Measurements from ENCODE around the gene AGXT2. TPM values are rescaled to one million over a fixed set of nuclear protein-coding genes. Genes with fewer than 3 reads are reported as not detected.

The AGXT2 gene
- total RNA-seq (not detected), polyA plus RNA-seq (not detected)
- long read RNA-seq, donor 1: 0 reads
- long read RNA-seq, donor 2: 0 reads
- long read RNA-seq, donor 3: 0 reads
- long read RNA-seq, donor 4: 0 reads

DNA sequence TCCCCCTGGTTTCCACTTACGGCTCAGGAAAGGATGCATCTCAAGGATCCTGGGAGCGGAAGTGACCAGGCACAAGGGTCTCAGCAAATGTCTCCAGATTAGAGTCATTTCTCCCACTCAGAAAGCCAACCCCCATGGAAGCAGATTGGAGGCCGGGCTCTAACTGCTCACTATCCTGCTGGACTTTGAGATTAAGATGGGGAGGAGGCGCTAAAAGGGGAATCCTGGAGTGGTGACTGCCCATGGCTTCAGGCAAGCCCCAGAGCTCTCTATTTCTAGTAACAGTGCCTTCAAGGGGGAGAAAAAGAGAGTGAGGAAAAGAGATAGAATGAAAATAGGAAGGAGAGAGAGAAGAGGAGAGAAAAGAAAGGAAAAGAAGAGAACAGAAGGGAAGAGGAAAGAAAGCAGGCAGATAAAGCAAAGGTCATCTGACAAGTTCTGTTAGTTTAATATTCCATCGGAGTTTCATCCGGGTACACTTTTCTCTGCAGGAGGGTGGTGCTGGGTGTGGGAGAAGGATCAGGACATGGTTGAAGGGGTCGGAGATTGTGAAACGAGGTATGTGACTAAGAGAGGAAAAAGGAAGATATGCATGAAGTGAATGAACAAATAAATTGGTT lies at the start of gene AGXT2:
TSS of gene AGXT2 (minus strand) at position 165 of the 620 bp plus-strand sequence. CDS start at position 108, 57 bp downstream.
- H3K4me3 ChIP-seq (ENCODE audit: low read length): no peak within 1 kb of the TSS
- no peaks in the 10 kb centered on the region for H3K9me3 ChIP-seq (ENCODE audit: control insufficient read depth, low read length)
- no peak for ATAC-seq
- no peaks in the 10 kb centered on the region for H3K4me1 ChIP-seq (ENCODE audit: control insufficient read depth, insufficient read depth, low read length)
- H3K27ac ChIP-seq (ENCODE audit: low read length): no peak within 1 kb of the TSS
- intact Hi-C loops (cut with DNase I): no loop called here
- H3K27me3 ChIP-seq (ENCODE audit: control insufficient read depth, insufficient read depth): no peaks in the 10 kb centered on the region
- no peak for DNase-seq
- WGBS: 73% methylated on average over 8 of the region's 8 CpGs

- Histone ChIP-seq H3K27ac (ENCODE audit: low read length) (no peak overlapping the region), H3K9me3 (ENCODE audit: control insufficient read depth, low read length) (peaks cover 2% of the 10 kb centered on the region), H3K4me3 (ENCODE audit: low read length) (no peak overlapping the region), H3K4me1 (ENCODE audit: control insufficient read depth, insufficient read depth, low read length) (no peaks in the 10 kb centered on the region), H3K27me3 (ENCODE audit: control insufficient read depth, insufficient read depth) (no peaks in the 10 kb centered on the region)
- intact Hi-C loops (cut with DNase I): loop anchor here in 2 of 4 donors (10.0 kb wide), 1 partner anchor 98 kb away; no protein-coding TSS in a partner anchor
- DNase-seq (no peak), ATAC-seq (no peak)
- 77% methylated on average over 1 of the region's 1 CpG for WGBS
Measured at GRCh38 chr5:35096932-35097331, 49.2 kb upstream of the AGXT2 start.

DNA sequence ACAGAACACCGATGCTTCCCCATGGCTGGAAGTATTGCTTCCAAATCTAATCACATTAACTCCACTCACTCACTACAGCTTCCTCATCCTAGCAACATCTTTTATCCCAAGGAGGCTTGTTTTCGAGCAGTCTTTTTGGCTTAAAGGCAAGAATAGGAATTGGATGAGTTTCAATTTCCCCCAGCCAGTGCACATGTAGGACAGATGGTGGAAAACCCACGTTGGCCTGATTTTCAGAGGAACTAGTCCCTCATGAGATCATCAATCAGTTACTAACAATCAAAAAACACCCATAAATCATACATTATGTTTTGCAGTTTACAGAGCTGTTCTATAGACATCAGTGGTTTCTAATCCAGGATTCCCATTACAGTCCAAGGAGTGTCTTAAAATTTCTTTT lies 48.5 kb upstream of the AGXT2 start:
- H3K4me1 ChIP-seq (ENCODE audit: control insufficient read depth, insufficient read depth, low read length): no peaks in the 10 kb centered on the region
- no peaks in the 10 kb centered on the region for H3K27me3 ChIP-seq (ENCODE audit: control insufficient read depth, insufficient read depth)
- H3K9me3 ChIP-seq (ENCODE audit: control insufficient read depth, low read length): peaks cover 2% of the 10 kb centered on the region
- intact Hi-C loops (cut with DNase I): loop anchor here in 2 of 4 donors (10.0 kb wide), 1 partner anchor 99 kb away; no protein-coding TSS in a partner anchor
- WGBS: 40% methylated on average over 3 of the region's 3 CpGs
- H3K4me3 ChIP-seq (ENCODE audit: low read length): no peak overlapping the region
- H3K27ac ChIP-seq (ENCODE audit: low read length): no peak overlapping the region
- DNase-seq (no peak), ATAC-seq (no peak)

DNA sequence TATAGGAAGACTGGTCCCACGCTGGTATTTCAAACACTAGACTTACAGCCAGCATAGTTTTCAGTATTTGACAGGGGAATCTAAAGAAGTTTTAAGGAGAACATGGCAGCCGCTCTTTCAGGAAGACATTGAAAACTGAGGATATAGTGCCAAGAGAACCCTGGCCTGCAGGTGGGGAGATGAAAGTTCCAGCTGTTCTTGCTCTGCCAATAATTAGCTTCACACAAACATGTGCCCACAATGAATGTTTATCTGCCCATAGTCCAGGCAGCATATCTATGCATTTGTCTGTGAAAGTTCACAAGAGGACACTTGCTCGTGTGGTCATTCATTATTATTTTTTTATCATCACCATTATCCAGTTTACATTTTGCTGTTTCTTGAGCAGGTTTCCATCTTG lies 47.6 kb upstream of the AGXT2 start:
- Histone ChIP-seq H3K27ac (ENCODE audit: low read length) (no peak overlapping the region), H3K4me3 (ENCODE audit: low read length) (no peak overlapping the region), H3K9me3 (ENCODE audit: control insufficient read depth, low read length) (peaks cover 2% of the 10 kb centered on the region), H3K27me3 (ENCODE audit: control insufficient read depth, insufficient read depth) (no peaks in the 10 kb centered on the region), H3K4me1 (ENCODE audit: control insufficient read depth, insufficient read depth, low read length) (no peaks in the 10 kb centered on the region)
- intact Hi-C loops (cut with DNase I): loop anchor here in 2 of 4 donors (10.0 kb wide), 1 partner anchor 99 kb away; no protein-coding TSS in a partner anchor
- DNase-seq (no peak), ATAC-seq (no peak)
- WGBS: 78% methylated on average over 3 of the region's 3 CpGs

- DNase-seq: no peak
- Histone ChIP-seq H3K27me3 (ENCODE audit: control insufficient read depth, insufficient read depth) (no peaks in the 10 kb centered on the region), H3K4me3 (ENCODE audit: low read length) (no peak overlapping the region), H3K4me1 (ENCODE audit: control insufficient read depth, insufficient read depth, low read length) (no peaks in the 10 kb centered on the region), H3K27ac (ENCODE audit: low read length) (no peak overlapping the region), H3K9me3 (ENCODE audit: control insufficient read depth, low read length) (peaks cover 2% of the 10 kb centered on the region)
- intact Hi-C loops (cut with DNase I): loop anchor here in 2 of 4 donors (10.0 kb wide), 1 partner anchor 100 kb away; no protein-coding TSS in a partner anchor
- ATAC-seq: peak in 1 of 2 donors; percentile 29
- WGBS: 74% methylated on average over 3 of the region's 3 CpGs
Measured at GRCh38 chr5:35094948-35095347, 47.2 kb upstream of the AGXT2 start.

DNA sequence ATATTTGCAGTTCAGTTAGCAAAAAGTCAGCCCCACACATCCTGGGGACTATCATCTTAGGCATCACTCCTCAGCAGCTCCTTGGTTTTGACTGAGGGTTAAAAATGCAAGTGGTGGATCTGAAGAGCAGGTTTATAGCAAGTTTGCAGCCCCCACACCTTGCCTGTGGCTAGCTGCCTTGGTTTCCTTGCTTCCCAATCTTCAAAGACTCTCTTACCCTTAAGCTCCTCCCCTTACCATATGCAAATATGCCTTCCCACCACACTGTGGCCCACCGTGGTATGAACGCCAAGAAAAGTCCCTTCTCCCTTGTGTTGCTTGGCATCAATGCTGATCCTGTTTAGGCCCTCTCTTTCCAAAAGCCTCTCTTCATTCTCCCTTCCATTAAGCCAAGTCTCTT lies 45.0 kb upstream of the AGXT2 start:
- DNase-seq (no peak), ATAC-seq (no peak)
- Histone ChIP-seq H3K4me3 (ENCODE audit: low read length) (no peak overlapping the region), H3K27ac (ENCODE audit: low read length) (no peak overlapping the region), H3K27me3 (ENCODE audit: control insufficient read depth, insufficient read depth) (no peaks in the 10 kb centered on the region), H3K9me3 (ENCODE audit: control insufficient read depth, low read length) (no peaks in the 10 kb centered on the region), H3K4me1 (ENCODE audit: control insufficient read depth, insufficient read depth, low read length) (no peaks in the 10 kb centered on the region)
- intact Hi-C loops (cut with DNase I): loop anchor here in 2 of 4 donors (10.0 kb wide), 1 partner anchor 102 kb away; no protein-coding TSS in a partner anchor
- 87% methylated on average over 2 of the region's 2 CpGs for WGBS

- Histone ChIP-seq H3K4me1 (ENCODE audit: control insufficient read depth, insufficient read depth, low read length) (no peaks in the 10 kb centered on the region), H3K4me3 (ENCODE audit: low read length) (no peak overlapping the region), H3K9me3 (ENCODE audit: control insufficient read depth, low read length) (no peaks in the 10 kb centered on the region), H3K27me3 (ENCODE audit: control insufficient read depth, insufficient read depth) (no peaks in the 10 kb centered on the region), H3K27ac (ENCODE audit: low read length) (no peak overlapping the region)
- 84% methylated on average over 5 of the region's 5 CpGs for WGBS
- no peak for ATAC-seq
- intact Hi-C loops (cut with DNase I): loop anchor here in 2 of 4 donors (10.0 kb wide), 1 partner anchor 103 kb away; no protein-coding TSS in a partner anchor
- no peak for DNase-seq
Measured at GRCh38 chr5:35091704-35092103, 44.0 kb upstream of the AGXT2 start.

- WGBS: 68% methylated on average over 7 of the region's 7 CpGs
- Histone ChIP-seq H3K4me3 (ENCODE audit: low read length) (no peak overlapping the region), H3K27me3 (ENCODE audit: control insufficient read depth, insufficient read depth) (no peaks in the 10 kb centered on the region), H3K27ac (ENCODE audit: low read length) (no peak overlapping the region), H3K4me1 (ENCODE audit: control insufficient read depth, insufficient read depth, low read length) (no peaks in the 10 kb centered on the region), H3K9me3 (ENCODE audit: control insufficient read depth, low read length) (no peaks in the 10 kb centered on the region)
- peak; percentile 57 to 65 for ATAC-seq
- peak in 2 of 3 donors; percentile 13 to 43 for DNase-seq
- intact Hi-C loops (cut with DNase I): loop anchor here in 3 of 4 donors (5.0 to 10.0 kb wide), 3 partner anchors 105 to 835 kb away; no protein-coding TSS in a partner anchor
Measured at GRCh38 chr5:35089334-35090314, 41.9 kb upstream of the AGXT2 start.

- ATAC-seq (peak in 1 of 2 donors; percentile 24), DNase-seq (peak in 1 of 3 donors; percentile 17)
- H3K27me3 ChIP-seq (ENCODE audit: control insufficient read depth, insufficient read depth): no peaks in the 10 kb centered on the region
- H3K4me3 ChIP-seq (ENCODE audit: low read length): no peak overlapping the region
- WGBS: 71% methylated on average over 3 of the region's 3 CpGs
- H3K4me1 ChIP-seq (ENCODE audit: control insufficient read depth, insufficient read depth, low read length): no peaks in the 10 kb centered on the region
- no peak overlapping the region for H3K27ac ChIP-seq (ENCODE audit: low read length)
- intact Hi-C loops (cut with DNase I): loop anchor here in 2 of 4 donors (5.0 to 10.0 kb wide), 2 partner anchors 834 to 837 kb away; no protein-coding TSS in a partner anchor
- H3K9me3 ChIP-seq (ENCODE audit: control insufficient read depth, low read length): no peaks in the 10 kb centered on the region
Measured at GRCh38 chr5:35087991-35088390, 40.2 kb upstream of the AGXT2 start.

GRCh38 chr5:35083150-35083549 lies 35.4 kb upstream of the AGXT2 start:
- Histone ChIP-seq H3K9me3 (ENCODE audit: control insufficient read depth, low read length) (no peaks in the 10 kb centered on the region), H3K27me3 (ENCODE audit: control insufficient read depth, insufficient read depth) (no peaks in the 10 kb centered on the region), H3K27ac (ENCODE audit: low read length) (no peak overlapping the region), H3K4me1 (ENCODE audit: control insufficient read depth, insufficient read depth, low read length) (no peaks in the 10 kb centered on the region), H3K4me3 (ENCODE audit: low read length) (no peak overlapping the region)
- no peak for ATAC-seq
- intact Hi-C loops (cut with DNase I): loop anchor here in 1 of 4 donors (10.0 kb wide), 1 partner anchor 842 kb away; no protein-coding TSS in a partner anchor
- no peak for DNase-seq
- 72% methylated on average over 3 of the region's 3 CpGs for WGBS
